HepG2 (cell line): Measurements from ENCODE around the gene SLC11A1. TPM values are rescaled to one million over a fixed set of nuclear protein-coding genes. Genes with fewer than 3 reads are reported as not detected.

Experiments
- ATAC-seq: fragments of 200-7000 bp; cut with Tn5 transposase; 3 replicates; pipeline ENCODE4 v1.9.1; 2020; ENCODE audit warnings: mild to moderate bottlenecking, moderate library complexity
- BruUV-seq: library from RNA; stranded (reverse); fragments of 400-500 nt; replicated peaks from 2 replicates; lab custom pipeline; 2021; lab: Mats Ljungman, UMichigan
- CTCF ChIA-PET: fragments of 300-600 bp; formaldehyde crosslinking; extraction: SDS; loops from one replicate; lab custom pipeline; 2021; ENCODE audit warnings: low total read pairs, inconsistent platforms, low intra/inter-chr PET ratio; lab: Yijun Ruan, JAX
- POLR2A ChIA-PET: fragments of 350-600 bp; sonication (Branson Sonifier 250); formaldehyde crosslinking; loops from one replicate; lab custom pipeline; 2020; ENCODE audit warnings: antibody characterized with exemption, inconsistent platforms; lab: Yijun Ruan, JAX
- DNase-seq: peaks from one replicate; pipeline ENCODE4 v3.0.0-alpha.2; 2015; ENCODE audit warnings: low spot score
- FAIRE-seq: peaks from 3 replicates; lab custom pipeline; 2011; peaks lifted over from hg19 to GRCh38; lab: Jason Lieb, UNC
- H2AFZ ChIP-seq: one replicate; pipeline ENCODE4 v1.6.1; 2011; ENCODE audit warnings: low read length, inconsistent platforms
- H3K27ac ChIP-seq: fragments of 300-600 bp; 3 replicates; pipeline ENCODE4 v1.8.0; 2011; ENCODE audit warnings: mixed run types, mild to moderate bottlenecking, mixed read lengths, low read length, inconsistent platforms; ENCODE audit not compliant: insufficient read depth; ENCODE audit errors: extremely low read length
- H3K27me3 ChIP-seq, 2 experiments: fragments of 200-600 bp in 1 of 2; 2 replicates in 1 of 2; 3 replicates in 1 of 2; pipeline versions ENCODE4 v1.6.0 to v1.8.0; 2011; ENCODE audit warnings: low read length in 2 of 2, mild to moderate bottlenecking in 2 of 2, moderate library complexity in 2 of 2, inconsistent platforms in 1 of 2; ENCODE audit not compliant: insufficient read depth in 2 of 2, control insufficient read depth in 1 of 2
- H3K36me3 ChIP-seq, 2 experiments: fragments of 200-600 bp in 1 of 2; replicated peaks in 1 of 2; 2 replicates in 1 of 2; 3 replicates in 1 of 2; pipeline versions ENCODE4 v1.5.1 to v1.8.0; 2011; ENCODE audit warnings: low read length in 2 of 2, inconsistent platforms in 1 of 2; ENCODE audit not compliant: insufficient read depth in 2 of 2, control insufficient read depth in 1 of 2
- H3K4me1 ChIP-seq: 2 replicates; pipeline ENCODE4 v1.5.1; 2012; ENCODE audit warnings: low read length, inconsistent platforms; ENCODE audit not compliant: insufficient read depth
- H3K4me2 ChIP-seq: 2 replicates; pipeline ENCODE4 v1.6.0; 2011; ENCODE audit warnings: low read depth, low read length, inconsistent platforms
- H3K4me3 ChIP-seq, 3 experiments: fragments of 200-600 bp in 1 of 3; sonication (generic), shearing (Covaris generic) in 1 of 3; replicated peaks in 1 of 3; 2 replicates each; pipeline ENCODE4 v1.5.1; 2011 to 2016; ENCODE audit warnings: low read length in 3 of 3, inconsistent platforms in 2 of 3, low read depth in 2 of 3, mild to moderate bottlenecking in 2 of 3, control low read depth in 1 of 3, mixed read lengths in 1 of 3; ENCODE audit not compliant: insufficient read depth in 1 of 3
- H3K79me2 ChIP-seq: one replicate; pipeline ENCODE4 v1.6.1; 2011; ENCODE audit warnings: low read length, inconsistent platforms; ENCODE audit not compliant: insufficient read depth
- H3K9ac ChIP-seq: 2 replicates; pipeline ENCODE4 v1.6.0; 2011; ENCODE audit warnings: mild to moderate bottlenecking, low read depth, low read length, inconsistent platforms; ENCODE audit not compliant: insufficient read depth
- H3K9me3 ChIP-seq: 2 replicates; pipeline ENCODE4 v1.5.1; 2012; ENCODE audit warnings: mild to moderate bottlenecking, low read length
- H4K20me1 ChIP-seq: 2 replicates; pipeline ENCODE4 v1.6.0; 2011; ENCODE audit warnings: inconsistent platforms, mild to moderate bottlenecking, low read length, moderate library complexity; ENCODE audit not compliant: insufficient read depth
- CENPX ChIP-seq: sonication (generic); formaldehyde crosslinking; IDR thresholded peaks from 2 replicates; pipeline ENCODE4 v1.9.0; 2021; ENCODE audit warnings: mild to moderate bottlenecking, missing genetic modification reagents, moderate library complexity
- HOXA3 ChIP-seq: sonication (generic); formaldehyde crosslinking; IDR thresholded peaks from 2 replicates; pipeline ENCODE4 v1.5.0; 2020; ENCODE audit warnings: missing genetic modification reagents
- IRF2 ChIP-seq: IDR thresholded peaks from 2 replicates; pipeline ENCODE4 v1.6.1; 2018; ENCODE audit warnings: missing genetic modification reagents, missing compliant biosample characterization
- MBNL3 ChIP-seq: fragments of 250-450 bp; sonication (Bioruptor Pico); conservative IDR thresholded peaks from 2 replicates; pipeline ENCODE4 v1.8.0; 2022; ENCODE audit warnings: mild to moderate bottlenecking, inconsistent platforms
- PHF5A ChIP-seq: IDR thresholded peaks from one replicate; pipeline ENCODE4 v1.6.1; 2018; ENCODE audit warnings: low read depth, missing genetic modification reagents; ENCODE audit not compliant: unreplicated experiment
- RBAK ChIP-seq: sonication (generic); formaldehyde crosslinking; IDR thresholded peaks from 2 replicates; pipeline ENCODE4 v1.5.1; 2020; ENCODE audit warnings: mild to moderate bottlenecking, missing genetic modification reagents
- ZNF207 ChIP-seq: fragments of 450-650 bp; IDR thresholded peaks from 2 replicates; pipeline ENCODE4 v1.6.1; 2016; ENCODE audit warnings: antibody characterized with exemption, borderline replicate concordance
- ZNF326 ChIP-seq: sonication (generic); formaldehyde crosslinking; IDR thresholded peaks from 2 replicates; pipeline ENCODE4 v1.4.0; 2020; ENCODE audit warnings: missing genetic modification reagents, borderline replicate concordance
- ZNF552 ChIP-seq: sonication (generic); formaldehyde crosslinking; IDR thresholded peaks from 2 replicates; pipeline ENCODE4 v1.9.0; 2022; ENCODE audit warnings: missing genetic modification reagents, mild to moderate bottlenecking, borderline replicate concordance
- ZNF598 ChIP-seq: sonication (generic); formaldehyde crosslinking; IDR thresholded peaks from 2 replicates; pipeline ENCODE4 v1.5.1; 2020; ENCODE audit warnings: mild to moderate bottlenecking, missing genetic modification reagents, borderline replicate concordance
- ZNF713 ChIP-seq: sonication (generic); formaldehyde crosslinking; IDR thresholded peaks from 2 replicates; pipeline ENCODE4 v1.4.0; 2020; ENCODE audit warnings: mild to moderate bottlenecking, missing genetic modification reagents
- WGBS: methylation state at CpG from one replicate; pipeline ENCODE4 v1.1.6; 2017; ENCODE audit warnings: low lambda C conversion rate; 5-methylcytosine and 5-hydroxymethylcytosine counted together
- in situ Hi-C: cut with HindIII; loops from 2 replicates; pipeline ENCODE4 v1.10.0; 2017; ENCODE audit warnings: low pct_unique_long_range_greater_than_20kb; ENCODE audit not compliant: extremely low pct_ligation_motif_present
- intact Hi-C: fragments of 100-400 bp; cut with micrococcal nuclease; formaldehyde crosslinking; loops from one replicate; pipeline ENCODE4 v1.10.0; 2022; ENCODE audit not compliant: unreplicated experiment
- polyA plus RNA-seq, 8 experiments: library from polyadenylated mRNA; depleted of rRNA in 3 of 8; stranded (reverse) in 7 of 8; unstranded in 1 of 8; fragments of >200 nt; fragmentation: Illumina TruSeq in 4 of 8; extraction: Trizol in 4 of 8; gene quantifications; 2 replicates each; pipeline versions ENCODE4 v1.2.1 to v1.2.3, GENCODE V29; 2011 to 2016; ENCODE audit warnings: low read depth in 4 of 8, missing spikeins in 1 of 8, mixed read lengths in 1 of 8; ENCODE audit not compliant: insufficient read depth in 1 of 8
- total RNA-seq, 5 experiments: library from RNA; depleted of rRNA; stranded (reverse); fragments of >200 nt; fragmentation: Illumina TruSeq; extraction: Trizol; gene quantifications; 2 replicates each; pipeline ENCODE4 v1.2.3, GENCODE V29; 2016; ENCODE audit warnings: low read depth in 1 of 5
- TF ChIP-seq, protein P1 (sequence below): sonication (generic); formaldehyde crosslinking; IDR thresholded peaks from 2 replicates; pipeline ENCODE4 v1.5.1; 2020; ENCODE audit warnings: missing genetic modification reagents, mild to moderate bottlenecking, borderline replicate concordance
- TF ChIP-seq, protein P2 (sequence below), 2 experiments: sonication (generic) in 1 of 2; formaldehyde crosslinking in 1 of 2; IDR thresholded peaks; 2 replicates each; pipeline versions ENCODE4 v1.4.0 to v1.6.1; 2016 to 2020; ENCODE audit warnings: borderline replicate concordance in 1 of 2, low read depth in 1 of 2, mild to moderate bottlenecking in 1 of 2, missing genetic modification reagents in 1 of 2
- TF ChIP-seq, protein P3 (sequence below): sonication (generic); formaldehyde crosslinking; IDR thresholded peaks from 2 replicates; pipeline ENCODE4 v1.4.0; 2020; ENCODE audit warnings: missing genetic modification reagents

Gene SLC11A1
- total and polyA plus RNA-seq, 2 of the 13 experiments (the other 11 are each of a cell fraction or from before 2014, with no cell fraction given), result 0.33 to 2.3 TPM

DNA sequence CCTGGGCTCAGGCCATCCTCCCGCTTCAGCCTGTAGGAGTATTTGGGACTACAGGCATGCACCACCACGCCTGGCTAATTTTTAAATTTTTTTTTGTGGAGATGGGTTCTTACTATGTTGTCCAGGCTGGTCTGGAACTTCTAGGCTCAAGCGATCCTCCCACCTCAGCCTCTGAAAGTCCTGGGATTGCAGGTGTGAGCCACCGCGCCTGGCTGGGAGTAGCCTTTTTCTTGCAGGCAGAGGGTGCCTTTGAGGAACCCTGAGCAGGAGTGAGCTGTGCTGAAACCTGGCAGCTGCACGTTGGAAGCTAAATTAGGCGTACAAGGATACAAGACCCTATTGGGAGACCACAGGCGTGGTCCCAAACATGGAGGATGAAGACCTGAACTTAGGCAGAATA, 25.6 kb downstream of the SLC11A1 start:
- H3K4me3 ChIP-seq, result peak overlapping the region in 1 of 3 experiments; percentile 86; a peak in 1 of 6 replicates
- no peak overlapping the region for H3K9ac ChIP-seq
- intact Hi-C loops (loop anchor here (2.0 kb wide), 1 partner anchor 37 kb away; no protein-coding TSS in a partner anchor), in situ Hi-C loops (loop anchor here (5.0 kb wide), 1 partner anchor 60 kb away; no protein-coding TSS in a partner anchor)
- H4K20me1 ChIP-seq, result no peaks in the 10 kb centered on the region; the same call in 1 of the 2 replicates
- H3K4me2 ChIP-seq, result peak overlapping the region; percentile 100
- H2AFZ ChIP-seq, result no peak overlapping the region
- FAIRE-seq, result no peak
- peaks cover 10 to 20% of the 10 kb centered on the region in 2 experiments; a peak in 4 of 5 replicates for H3K36me3 ChIP-seq
- ChIA-PET CTCF (interaction anchor here (1.2 to 1.4 kb wide), 2 partner anchors 107 to 109 kb away, joined by 3 to 4 read pairs; no protein-coding TSS in a partner anchor), POLR2A (interaction anchor here (0.8 to 2.7 kb wide), 2 partner anchors 10 to 12 kb away, joined by 3 to 17 read pairs; partner anchors contain the start of gene VIL1)
- H3K9me3 ChIP-seq, result no peaks in the 10 kb centered on the region
- H3K27me3 ChIP-seq, result no peaks in the 10 kb centered on the region
- BruUV-seq, result no TSS peak
- no peak overlapping the region for H3K27ac ChIP-seq
- DNase-seq, result no peak
- H3K79me2 ChIP-seq, result peaks cover 6% of the 10 kb centered on the region
- WGBS, result 73% methylated on average over 8 of the region's 8 CpGs
- peaks cover 50% of the 10 kb centered on the region for H3K4me1 ChIP-seq
- no peak for ATAC-seq
- TF ChIP-seq, protein P1, sequence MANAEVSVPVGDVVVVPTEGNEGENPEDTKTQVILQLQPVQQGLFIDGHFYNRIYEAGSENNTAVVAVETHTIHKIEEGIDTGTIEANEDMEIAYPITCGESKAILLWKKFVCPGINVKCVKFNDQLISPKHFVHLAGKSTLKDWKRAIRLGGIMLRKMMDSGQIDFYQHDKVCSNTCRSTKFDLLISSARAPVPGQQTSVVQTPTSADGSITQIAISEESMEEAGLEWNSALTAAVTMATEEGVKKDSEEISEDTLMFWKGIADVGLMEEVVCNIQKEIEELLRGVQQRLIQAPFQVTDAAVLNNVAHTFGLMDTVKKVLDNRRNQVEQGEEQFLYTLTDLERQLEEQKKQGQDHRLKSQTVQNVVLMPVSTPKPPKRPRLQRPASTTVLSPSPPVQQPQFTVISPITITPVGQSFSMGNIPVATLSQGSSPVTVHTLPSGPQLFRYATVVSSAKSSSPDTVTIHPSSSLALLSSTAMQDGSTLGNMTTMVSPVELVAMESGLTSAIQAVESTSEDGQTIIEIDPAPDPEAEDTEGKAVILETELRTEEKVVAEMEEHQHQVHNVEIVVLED, result no peak
- TF ChIP-seq HOXA3 (CRISPR knock-in tag) (0 out of 2 replicates have a peak, but pooled peaks have one; percentile 6), RBAK (CRISPR knock-in tag) (no peak), CENPX (no peak), ZNF207 (no peak), ZNF326 (no peak), ZNF713 (CRISPR knock-in tag) (no peak), ZNF598 (CRISPR knock-in tag) (no peak), ZNF552 (CRISPR knock-in tag) (0 out of 2 replicates have a peak, but pooled peaks have one; percentile 7), PHF5A (CRISPR knock-in tag) (no peak), MBNL3 (CRISPR knock-in tag) (no peak), IRF2 (CRISPR knock-in tag) (no peak)
- TF ChIP-seq, protein P2, sequence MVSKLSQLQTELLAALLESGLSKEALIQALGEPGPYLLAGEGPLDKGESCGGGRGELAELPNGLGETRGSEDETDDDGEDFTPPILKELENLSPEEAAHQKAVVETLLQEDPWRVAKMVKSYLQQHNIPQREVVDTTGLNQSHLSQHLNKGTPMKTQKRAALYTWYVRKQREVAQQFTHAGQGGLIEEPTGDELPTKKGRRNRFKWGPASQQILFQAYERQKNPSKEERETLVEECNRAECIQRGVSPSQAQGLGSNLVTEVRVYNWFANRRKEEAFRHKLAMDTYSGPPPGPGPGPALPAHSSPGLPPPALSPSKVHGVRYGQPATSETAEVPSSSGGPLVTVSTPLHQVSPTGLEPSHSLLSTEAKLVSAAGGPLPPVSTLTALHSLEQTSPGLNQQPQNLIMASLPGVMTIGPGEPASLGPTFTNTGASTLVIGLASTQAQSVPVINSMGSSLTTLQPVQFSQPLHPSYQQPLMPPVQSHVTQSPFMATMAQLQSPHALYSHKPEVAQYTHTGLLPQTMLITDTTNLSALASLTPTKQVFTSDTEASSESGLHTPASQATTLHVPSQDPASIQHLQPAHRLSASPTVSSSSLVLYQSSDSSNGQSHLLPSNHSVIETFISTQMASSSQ (IDR thresholded peaks at IDR 0.05; ENCODE audit: low read depth), result no peak
- TF ChIP-seq, protein P2 (CRISPR knock-in tag; IDR thresholded peaks at IDR 0.05; ENCODE audit: borderline replicate concordance), result no peak
- TF ChIP-seq, protein P3, sequence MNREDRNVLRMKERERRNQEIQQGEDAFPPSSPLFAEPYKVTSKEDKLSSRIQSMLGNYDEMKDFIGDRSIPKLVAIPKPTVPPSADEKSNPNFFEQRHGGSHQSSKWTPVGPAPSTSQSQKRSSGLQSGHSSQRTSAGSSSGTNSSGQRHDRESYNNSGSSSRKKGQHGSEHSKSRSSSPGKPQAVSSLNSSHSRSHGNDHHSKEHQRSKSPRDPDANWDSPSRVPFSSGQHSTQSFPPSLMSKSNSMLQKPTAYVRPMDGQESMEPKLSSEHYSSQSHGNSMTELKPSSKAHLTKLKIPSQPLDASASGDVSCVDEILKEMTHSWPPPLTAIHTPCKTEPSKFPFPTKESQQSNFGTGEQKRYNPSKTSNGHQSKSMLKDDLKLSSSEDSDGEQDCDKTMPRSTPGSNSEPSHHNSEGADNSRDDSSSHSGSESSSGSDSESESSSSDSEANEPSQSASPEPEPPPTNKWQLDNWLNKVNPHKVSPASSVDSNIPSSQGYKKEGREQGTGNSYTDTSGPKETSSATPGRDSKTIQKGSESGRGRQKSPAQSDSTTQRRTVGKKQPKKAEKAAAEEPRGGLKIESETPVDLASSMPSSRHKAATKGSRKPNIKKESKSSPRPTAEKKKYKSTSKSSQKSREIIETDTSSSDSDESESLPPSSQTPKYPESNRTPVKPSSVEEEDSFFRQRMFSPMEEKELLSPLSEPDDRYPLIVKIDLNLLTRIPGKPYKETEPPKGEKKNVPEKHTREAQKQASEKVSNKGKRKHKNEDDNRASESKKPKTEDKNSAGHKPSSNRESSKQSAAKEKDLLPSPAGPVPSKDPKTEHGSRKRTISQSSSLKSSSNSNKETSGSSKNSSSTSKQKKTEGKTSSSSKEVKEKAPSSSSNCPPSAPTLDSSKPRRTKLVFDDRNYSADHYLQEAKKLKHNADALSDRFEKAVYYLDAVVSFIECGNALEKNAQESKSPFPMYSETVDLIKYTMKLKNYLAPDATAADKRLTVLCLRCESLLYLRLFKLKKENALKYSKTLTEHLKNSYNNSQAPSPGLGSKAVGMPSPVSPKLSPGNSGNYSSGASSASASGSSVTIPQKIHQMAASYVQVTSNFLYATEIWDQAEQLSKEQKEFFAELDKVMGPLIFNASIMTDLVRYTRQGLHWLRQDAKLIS (CRISPR knock-in tag), result no peak
